ENCODE data around the gene GOLPH3. TPM values are rescaled to one million over a fixed set of nuclear protein-coding genes. Genes with fewer than 3 reads are reported as not detected.

Gene GOLPH3
- total and polyA plus RNA-seq, 2 of the 4 experiments (the other 2 are of a cell fraction) = 38.2 to 41.3 TPM

GRCh38 chr5:32143617-32144377, 30.3 kb downstream of the GOLPH3 start:
- Histone ChIP-seq H3K23ac (ENCODE audit: low read depth, low read length) (no peak overlapping the region), H3K4ac (ENCODE audit: low read depth, low read length) (no peak overlapping the region), H3K9ac (ENCODE audit: low read depth, low read length) (no peak overlapping the region), H4K91ac (ENCODE audit: insufficient read depth, low read depth, low read length) (no peak overlapping the region), H2AK9ac (replicated peaks; ENCODE audit: low read depth, low read length, poor library complexity) (no peak overlapping the region), H3K79me1 (ENCODE audit: low read depth in 1 of 2, low read length in 2 of 2) (peaks cover 20 to 48% of the 10 kb centered on the region in 2 experiments), H3K4me2 (ENCODE audit: low read depth, low read length) (no peak overlapping the region), H2AFZ (replicated peaks; ENCODE audit: low read length, poor library complexity) (no peak overlapping the region), H2BK20ac (ENCODE audit: low read depth, low read length) (no peak overlapping the region), H3K36me3 (ENCODE audit: control insufficient read depth, insufficient read depth, low read length) (peaks cover 9% of the 10 kb centered on the region), H4K8ac (ENCODE audit: low read depth in 2 of 2, low read length in 2 of 2) (no peak overlapping the region), H3K56ac (ENCODE audit: extremely low read depth, insufficient read depth, low read length) (no peak overlapping the region), H2BK15ac (ENCODE audit: low read depth, low read length) (no peak overlapping the region), H3K27me3 (ENCODE audit: control insufficient read depth, insufficient read depth, low read length) (no peaks in the 10 kb centered on the region), H3K4me3 (ENCODE audit: insufficient read depth, low read depth, low read length) (no peak overlapping the region), H4K5ac (ENCODE audit: low read depth, low read length) (no peak overlapping the region), H4K20me1 (ENCODE audit: insufficient read depth, low read length) (peaks cover 73% of the 10 kb centered on the region), H3K4me1 (ENCODE audit: control insufficient read depth, insufficient read depth, low read length) (peaks cover 10% of the 10 kb centered on the region), H3K9me1 (ENCODE audit: insufficient read depth, low read length) (peaks cover 9% of the 10 kb centered on the region; the same call in 1 of the 2 replicates), H3K27ac (ENCODE audit: insufficient read depth, low read length) (no peak overlapping the region), H3K14ac (replicated peaks; ENCODE audit: low read depth, low read length) (no peak overlapping the region), H2AK5ac (ENCODE audit: low read depth, low read length) (no peak overlapping the region), H2BK120ac (ENCODE audit: low read depth, low read length) (no peak overlapping the region), H3K9me3 (ENCODE audit: control insufficient read depth, insufficient read depth, low read length) (no peaks in the 10 kb centered on the region), H2BK5ac (ENCODE audit: low read depth, low read length, poor library complexity, severe bottlenecking) (no peak overlapping the region), H3K18ac (ENCODE audit: low read depth, low read length) (no peak overlapping the region)
- in situ Hi-C loops (cut with MboI; ENCODE audit: low sequenced_read_pairs) (no loop called here), dilution Hi-C loops (cut with HindIII; ENCODE audit: low sequenced_read_pairs, unreplicated experiment) (no loop called here), intact Hi-C loops (cut with micrococcal nuclease) (no loop called here)
- DNase-seq (peak; percentile 5), ATAC-seq (ENCODE audit: low read depth) (no peak)
- no CpG with 5 or more reads among the region's 6 CpGs for WGBS, 2 experiments (ENCODE audit: extremely low coverage in 2 of 2, insufficient read length in 1 of 2)
- BruUV-seq (replicated peaks) = no TSS peak
- no peak for TF ChIP-seq MAFK (IDR thresholded peaks at IDR 0.05; ENCODE audit: low read depth, low read length)
- TF ChIP-seq RAD21 (IDR thresholded peaks at IDR 0.05; ENCODE audit: low read length) = no peak
- no peak for TF ChIP-seq MXI1 (IDR thresholded peaks at IDR 0.05; ENCODE audit: borderline replicate concordance, low read depth, low read length)
- TF ChIP-seq POLR2A (IDR thresholded peaks at IDR 0.05; ENCODE audit: low read depth, low read length) = no peak
- CTCF ChIA-PET = no interaction called here
- POLR2A ChIA-PET (ENCODE audit: unreplicated experiment) = no interaction called here

Measured in IMR-90 (cell line).